CD4-positive, alpha-beta T cell treated with Interleukin-1 beta for 1 hour (primary cell): ENCODE results near the gene MSI1.
A peak's percentile ranks its signal among the peaks of the same experiment; 100 is the strongest.

Source experiments
- DNase-seq, 2 donors: peaks; one replicate each; pipeline ENCODE4 v3.0.0-alpha.2; 2020 to 2022

The MSI1 gene

DNA sequence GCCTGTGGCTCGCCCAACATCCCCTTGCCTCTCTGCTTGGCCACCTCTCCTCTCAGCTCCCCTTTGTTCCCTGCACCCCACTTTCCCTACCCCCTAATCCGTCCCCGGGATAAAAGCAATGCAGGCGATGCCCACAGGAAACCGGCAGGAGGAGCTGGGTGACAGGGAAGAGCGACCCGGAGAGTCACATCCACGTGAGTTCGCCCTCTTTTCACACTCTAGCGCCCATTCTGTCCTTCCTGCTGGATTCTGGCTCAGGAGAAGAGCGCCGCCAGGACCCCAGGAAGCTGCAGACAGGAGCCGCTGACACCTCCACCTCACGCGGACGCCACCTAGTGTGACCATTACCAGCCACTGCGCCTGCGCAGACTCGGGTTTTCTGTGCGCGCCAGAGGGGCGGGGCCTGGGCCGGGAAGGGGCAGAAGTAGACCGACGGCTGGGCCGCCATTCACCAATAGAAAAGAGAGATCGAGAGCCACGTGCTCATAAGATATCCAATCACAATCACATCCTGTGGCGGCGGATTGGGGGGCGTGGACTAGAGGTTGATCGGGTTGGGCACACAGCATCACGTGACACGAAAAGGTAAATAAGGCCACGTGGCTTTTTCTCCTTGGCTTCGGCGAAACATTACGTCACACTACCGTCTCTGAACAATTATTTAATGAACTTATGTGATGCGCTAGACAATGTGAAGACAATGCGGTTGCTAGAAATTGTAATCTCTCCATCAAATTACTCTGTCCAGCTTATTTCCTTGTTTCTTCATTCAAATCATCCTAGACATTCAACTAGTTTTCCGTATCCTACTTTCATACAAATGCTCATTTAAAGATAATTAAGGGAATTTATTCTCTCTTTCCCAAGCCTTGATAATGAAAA is 51.5 kb downstream of the MSI1 start:
- peak; percentile 100 for DNase-seq

GRCh38 chr12:120316798-120317223 is 52.2 kb downstream of the MSI1 start:
- DNase-seq = peak in 1 of 2 donors; percentile 6

DNA sequence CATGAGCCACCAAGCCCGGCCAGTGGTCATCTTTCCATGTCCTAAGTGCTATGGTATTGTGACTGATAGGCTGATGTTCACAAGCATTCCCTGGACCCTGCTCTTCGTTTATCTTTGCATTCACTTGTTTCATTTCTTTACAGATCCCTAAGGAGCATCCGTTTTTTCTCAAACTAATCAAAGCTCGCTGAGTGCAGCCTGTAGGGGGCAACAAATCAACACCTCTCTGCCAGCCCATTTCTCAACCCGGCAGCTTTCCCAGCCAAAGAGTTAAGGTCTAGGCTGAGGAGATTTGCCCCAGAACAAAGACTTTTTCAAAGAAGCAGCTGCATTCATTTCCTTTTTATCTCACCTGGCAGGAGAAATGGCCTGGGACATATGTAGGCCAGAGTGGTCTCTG is 54.7 kb downstream of the MSI1 start:
- DNase-seq = no peak

- DNase-seq = peak; percentile 89 to 92
These were observed 66.8 kb downstream of the MSI1 start, which contains the start of gene SIRT4 for GRCh38 chr12:120301962-120302815. SIRT4 (plus strand) TSS chr12:120302321; CDS start chr12:120303562, 1,241 bp downstream.

DNA sequence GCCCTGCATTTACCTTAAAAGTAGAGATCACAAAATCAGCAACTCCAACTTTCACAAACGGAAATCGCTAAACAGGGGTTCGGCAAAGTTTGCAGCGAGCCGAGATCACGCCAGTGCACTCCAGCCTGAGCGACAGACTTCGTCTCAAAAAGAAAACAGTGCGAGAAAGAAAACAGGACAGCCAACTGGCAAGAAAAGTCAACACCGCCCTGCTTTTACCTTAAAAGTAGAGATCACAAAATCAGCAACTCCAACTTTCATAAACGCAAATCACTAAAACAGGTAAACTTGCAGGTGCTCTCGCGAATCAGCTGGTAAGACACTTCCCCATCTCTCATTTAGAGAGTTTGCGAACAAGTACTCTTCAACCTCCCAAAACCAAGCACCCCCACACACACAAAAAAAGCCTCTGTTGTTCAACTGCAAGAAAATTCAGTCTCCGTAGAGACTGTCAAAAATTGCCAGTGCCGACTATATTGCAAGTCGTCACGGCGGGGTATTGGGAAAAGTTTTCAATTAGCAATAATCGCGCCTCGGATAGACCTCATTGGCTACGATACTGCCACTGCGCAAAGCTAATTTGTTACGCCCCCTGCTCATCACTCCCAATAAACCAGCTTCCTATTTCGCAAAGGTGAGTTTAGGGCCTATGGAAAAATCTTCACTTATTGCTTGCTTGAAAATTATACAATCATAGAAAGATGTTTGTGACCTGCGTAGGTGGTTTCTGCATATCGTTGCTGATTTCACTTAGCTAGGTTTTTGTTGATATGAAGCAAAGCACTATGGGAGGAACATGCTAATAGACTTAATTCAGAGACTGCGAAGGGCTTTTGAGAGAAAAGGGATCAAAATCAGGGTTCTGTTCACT is 76.1 kb downstream of the MSI1 start, which contains the start of gene RNU4-1:
Gene RNU4-1, minus strand, starts transcription at position 577 of the 871 bp plus-strand sequence.
- peak; percentile 90 to 91 for DNase-seq

- no peak for DNase-seq
These were observed 76.6 kb downstream of the MSI1 start for GRCh38 chr12:120292411-120292660.
